Activated CD4-positive, CD25-positive, alpha-beta regulatory T cell treated with anti-CD3 and anti-CD28 coated beads, Interleukin-2, amount 50 U/mL, for 72 hours (primary cell): ENCODE results near the gene STAT4.
A peak's percentile ranks its signal among the peaks of the same experiment; 100 is the strongest.

Experiments
- DNase-seq: peaks from one replicate; pipeline ENCODE4 v3.0.0; 2021

The STAT4 gene

DNA sequence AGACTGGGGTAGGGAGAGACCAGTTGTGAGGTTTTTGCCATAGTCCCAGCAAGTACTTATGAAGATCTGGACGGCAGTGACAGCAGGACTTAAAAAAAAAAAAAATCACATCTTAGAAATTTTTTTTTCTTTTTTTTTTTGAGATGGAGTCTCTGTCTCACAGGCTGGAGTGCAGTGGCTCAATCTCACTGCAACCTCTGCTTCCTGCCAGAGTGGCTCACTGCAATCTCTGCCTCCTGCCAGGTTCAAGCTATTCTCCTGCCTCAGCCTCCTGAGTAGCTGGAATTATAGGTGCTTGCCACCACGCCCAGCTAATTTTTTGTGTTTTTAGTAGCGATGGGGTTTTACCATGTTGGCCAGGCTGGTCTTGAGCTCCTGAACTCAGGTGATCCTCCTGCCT is 22.4 kb upstream of the STAT4 start:
- no peak for DNase-seq

DNA sequence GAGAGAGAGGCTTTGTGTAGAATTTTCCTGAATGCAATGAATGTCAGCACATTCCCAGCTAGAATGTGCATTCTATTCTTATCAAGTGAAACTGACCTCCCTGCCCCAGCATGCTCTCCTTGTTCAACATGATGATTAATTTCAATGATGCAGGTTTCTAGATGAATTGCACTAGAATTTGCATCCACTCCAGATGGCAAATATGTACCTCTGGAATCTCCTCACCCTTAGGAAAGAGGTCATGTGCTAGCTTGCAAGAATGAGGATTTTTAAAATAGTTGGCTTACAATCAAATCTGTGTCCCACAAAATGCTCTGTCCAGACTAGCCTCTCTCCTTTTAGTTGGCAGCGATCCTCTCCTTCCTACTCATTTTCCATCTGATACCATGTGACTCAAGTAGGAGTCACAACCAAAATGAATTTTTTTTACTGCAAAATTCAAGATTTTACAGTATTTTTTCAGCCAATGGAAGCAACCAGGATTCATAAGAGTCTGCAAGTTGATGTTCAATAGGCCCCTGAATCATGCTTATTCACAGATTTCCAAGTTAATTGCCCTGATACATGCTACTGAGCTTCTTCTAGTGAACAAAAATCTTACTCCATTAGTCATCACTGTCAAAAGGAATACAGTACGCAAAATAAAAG is 21.0 kb upstream of the STAT4 start:
- DNase-seq = no peak

DNA sequence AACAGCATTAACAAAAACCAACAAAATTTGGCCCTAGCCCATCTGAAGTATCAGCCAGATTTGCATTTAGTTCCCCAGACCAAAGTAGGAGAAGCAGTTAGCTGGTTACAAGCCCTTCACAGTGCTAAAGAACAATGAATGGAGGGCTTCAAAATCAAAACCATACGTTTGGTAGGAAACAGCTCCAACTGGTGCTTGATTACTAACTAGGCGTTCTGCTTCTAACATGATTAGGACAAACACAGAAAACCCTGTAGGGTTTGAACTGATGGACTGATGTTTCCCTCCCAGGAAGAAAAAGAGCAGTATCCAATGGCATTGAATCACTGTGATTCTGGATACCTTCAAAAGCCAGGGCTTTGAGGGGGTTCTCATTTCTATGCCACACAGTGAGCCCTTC is 20.5 kb upstream of the STAT4 start:
- DNase-seq = no peak

GRCh38 chr2:191170773-191171172 is 20.0 kb upstream of the STAT4 start:
- DNase-seq = no peak

GRCh38 chr2:191170301-191170636 is 19.5 kb upstream of the STAT4 start:
- DNase-seq = no peak

- DNase-seq = no peak
These were observed 18.9 kb upstream of the STAT4 start for GRCh38 chr2:191169456-191170300.

DNA sequence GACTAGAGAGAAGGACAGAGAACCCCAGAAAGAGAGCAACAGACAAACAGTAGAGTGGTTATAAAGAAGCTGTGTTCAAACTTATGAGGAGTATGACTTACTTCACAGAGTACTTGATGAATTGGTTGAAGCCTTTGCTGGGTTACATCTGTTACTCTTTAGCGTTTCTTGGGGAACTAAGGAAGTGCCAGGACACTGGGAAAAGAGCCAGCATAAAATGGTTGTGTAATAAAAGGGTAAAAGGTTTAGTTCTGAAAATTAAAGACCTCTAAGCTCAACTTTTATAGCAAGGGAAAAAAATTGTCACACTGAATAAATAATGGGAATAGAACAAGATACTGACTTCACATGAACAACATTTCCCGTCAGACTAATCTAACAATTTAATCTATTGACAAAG is 17.0 kb upstream of the STAT4 start:
- no peak for DNase-seq

DNA sequence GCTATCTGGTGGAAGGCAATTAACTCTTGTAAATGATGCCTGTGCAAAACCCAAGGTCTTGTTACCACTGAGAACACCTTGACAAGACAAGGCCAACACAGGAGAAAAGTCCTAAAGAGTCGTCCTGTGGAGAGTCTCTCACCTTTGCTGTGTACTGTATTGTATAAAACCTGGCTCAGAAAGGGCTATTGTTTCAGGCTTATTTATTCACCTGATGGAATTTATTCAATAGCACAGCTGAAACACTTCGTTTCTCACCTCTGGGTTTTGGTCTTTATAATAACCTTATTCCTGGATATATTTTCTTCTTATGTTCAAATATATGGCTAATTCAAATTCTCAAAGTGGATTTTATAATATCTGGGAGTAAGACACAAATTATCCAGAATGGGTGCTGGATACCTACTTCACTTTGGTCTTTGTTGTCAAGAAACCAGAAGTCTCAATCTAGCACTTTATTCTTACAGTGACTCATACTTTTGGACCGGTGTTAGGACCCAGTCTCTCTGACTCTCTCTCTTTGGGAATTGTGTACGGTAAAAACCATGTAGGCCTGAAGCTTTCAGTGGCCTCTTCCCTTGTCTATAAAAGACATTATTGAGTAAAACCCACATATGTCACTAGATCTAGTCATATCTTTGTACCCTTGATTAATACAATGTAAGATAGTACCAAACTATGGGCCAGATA is 16.1 kb upstream of the STAT4 start:
- DNase-seq = no peak

DNA sequence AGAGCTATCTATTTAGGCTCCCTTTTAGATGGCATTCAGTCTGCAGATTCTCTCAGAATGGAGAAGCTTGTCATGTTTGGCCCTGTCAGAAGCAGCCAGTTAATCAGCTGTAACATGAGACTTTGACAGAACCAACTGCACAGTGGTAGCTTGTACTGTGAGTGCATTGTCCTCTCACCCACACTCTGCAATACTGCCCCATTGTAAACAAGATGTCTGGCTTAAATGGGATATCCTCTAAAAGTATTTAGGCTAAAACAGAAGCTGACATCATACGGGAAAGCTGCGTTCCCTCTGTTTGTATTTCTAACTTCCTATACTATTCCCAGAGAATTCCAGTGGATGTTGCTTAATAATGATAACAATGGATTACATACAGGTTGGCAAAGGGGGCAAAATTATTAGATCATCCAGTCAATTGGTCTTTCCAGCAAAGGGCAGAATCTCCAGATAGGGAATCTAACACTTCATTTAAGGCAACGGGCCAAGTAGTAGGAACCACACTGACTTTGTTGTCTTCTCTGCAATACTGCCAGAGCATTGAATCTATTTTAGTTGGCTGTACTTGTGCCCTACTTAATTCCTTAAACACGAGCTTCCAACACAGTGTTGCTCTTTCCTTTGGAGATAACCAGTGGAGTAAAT is 15.4 kb upstream of the STAT4 start:
- DNase-seq = no peak

DNA sequence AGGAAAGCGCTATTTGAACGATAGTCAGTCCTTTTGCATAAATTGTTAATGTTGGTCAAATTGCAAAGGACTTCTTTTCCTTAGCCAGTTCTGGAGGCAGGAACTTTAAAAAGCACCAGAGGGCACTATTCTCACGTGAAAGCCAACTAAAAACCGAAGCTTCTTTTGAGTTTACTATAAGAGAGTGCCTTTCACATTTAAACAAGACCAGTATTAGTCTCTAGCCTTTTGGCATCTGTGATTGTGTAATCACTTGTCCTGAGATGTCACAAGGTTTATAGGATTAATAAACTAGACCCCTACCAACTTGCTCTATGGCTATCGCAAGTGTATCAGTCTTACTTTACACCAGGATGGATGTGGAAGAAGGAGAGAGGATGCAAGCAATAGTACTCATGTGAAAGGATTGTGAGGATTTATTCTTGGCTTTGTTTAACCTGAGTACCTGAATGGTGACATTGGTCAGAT is 14.4 kb upstream of the STAT4 start:
- DNase-seq = no peak

DNA sequence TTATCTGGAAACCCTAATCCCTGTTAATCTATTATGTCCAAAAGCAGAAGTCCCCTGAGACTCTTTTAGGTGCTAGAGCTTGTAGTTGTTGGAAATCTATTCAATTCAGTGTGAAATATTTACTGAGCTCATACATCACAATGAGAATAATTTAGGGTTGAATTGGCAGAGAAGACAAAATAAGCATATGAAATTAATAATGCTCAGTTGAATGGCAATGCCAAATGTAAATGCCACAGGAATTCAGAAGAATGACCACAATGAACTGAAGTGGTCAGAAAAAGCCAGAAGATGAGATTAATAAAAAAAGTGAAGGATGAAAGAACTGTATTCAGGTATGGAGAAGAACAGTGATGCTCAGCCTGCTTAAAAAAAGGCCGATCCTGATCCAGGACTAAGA is 8.0 kb upstream of the STAT4 start:
- no peak for DNase-seq

DNA sequence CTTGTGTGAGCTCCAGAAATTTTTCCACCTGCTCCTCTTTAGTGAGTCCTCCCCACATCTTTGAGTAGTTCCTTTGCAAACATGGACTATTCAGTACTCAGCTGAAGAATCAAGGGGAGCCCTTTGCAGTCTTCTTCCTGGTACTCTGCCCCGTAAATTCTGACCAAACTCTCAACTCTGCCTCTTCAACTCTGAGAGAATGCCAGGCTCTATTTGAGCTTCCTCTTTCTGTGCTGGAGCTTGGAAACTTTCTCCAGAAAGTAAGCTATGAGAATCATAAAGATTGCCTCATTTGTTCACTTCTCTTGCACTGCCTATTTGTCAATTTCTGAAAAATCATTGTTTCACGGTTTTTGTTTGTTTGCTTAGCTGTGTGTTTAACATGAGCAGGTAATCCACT is 7.4 kb upstream of the STAT4 start:
- DNase-seq = no peak

DNA sequence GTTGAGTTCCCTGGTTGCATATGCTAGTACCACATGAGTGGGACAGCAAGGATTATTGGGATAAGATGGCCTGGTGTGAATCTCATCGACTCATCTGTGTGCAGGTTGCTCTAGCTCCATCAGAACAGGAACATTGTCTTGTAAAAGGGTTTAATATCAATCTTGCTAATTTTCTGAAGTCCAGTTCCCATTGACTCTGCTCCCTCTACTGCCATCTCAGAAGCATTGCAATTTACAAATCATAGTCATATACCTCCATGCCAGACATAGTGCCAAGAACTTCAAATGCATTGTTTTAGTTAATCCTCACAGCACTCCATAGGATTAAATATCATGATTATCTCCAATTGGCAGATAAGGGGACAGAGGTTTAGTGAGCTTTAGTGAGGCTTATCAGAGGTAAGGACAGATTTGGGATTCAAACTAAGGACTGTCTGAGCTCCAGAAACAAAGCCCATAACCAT is 4.8 kb upstream of the STAT4 start:
- DNase-seq = no peak

- no peak for DNase-seq
These were observed 2.9 kb upstream of the STAT4 start for GRCh38 chr2:191153716-191154115.

DNA sequence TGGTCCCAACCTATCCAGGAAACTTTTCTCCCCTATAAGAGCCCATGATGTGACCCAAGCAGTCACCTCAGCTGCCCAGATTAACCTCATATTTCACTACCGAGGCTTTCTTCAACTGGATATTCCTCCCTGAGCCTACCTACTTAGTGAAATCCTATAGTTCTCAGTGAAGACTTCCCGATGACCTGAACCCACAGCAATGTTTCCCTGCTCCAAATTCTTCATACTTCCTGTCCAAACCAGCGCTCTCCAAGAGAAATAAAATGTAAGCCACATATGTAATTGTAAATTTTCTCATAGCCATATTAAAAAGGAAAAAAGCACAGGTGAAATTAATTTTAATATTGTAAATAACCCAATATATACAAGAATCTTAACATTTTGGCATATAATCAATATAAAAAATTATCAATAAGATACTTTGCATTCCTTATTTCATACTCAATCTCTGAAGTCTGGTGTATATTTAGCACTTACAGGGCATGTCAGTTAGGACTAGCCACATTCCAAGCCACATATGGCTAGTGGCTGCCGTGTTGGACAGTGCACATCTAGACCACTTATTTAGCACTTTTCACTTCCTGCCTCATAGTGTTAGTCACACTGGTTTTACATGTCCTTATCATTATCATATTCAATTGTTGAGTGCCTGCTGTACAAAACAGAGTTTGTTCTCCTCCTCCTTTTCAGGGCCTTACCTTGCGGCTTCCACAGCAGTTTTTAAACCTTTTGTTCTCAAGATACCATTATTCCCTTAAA is 1.9 kb upstream of the STAT4 start:
- DNase-seq = no peak

- DNase-seq = peak; percentile 41
These were observed 537 bp upstream of the STAT4 start for GRCh38 chr2:191151331-191151730.

- DNase-seq = no peak
These were observed 579 bp downstream of the STAT4 start for GRCh38 chr2:191150230-191150599.

DNA sequence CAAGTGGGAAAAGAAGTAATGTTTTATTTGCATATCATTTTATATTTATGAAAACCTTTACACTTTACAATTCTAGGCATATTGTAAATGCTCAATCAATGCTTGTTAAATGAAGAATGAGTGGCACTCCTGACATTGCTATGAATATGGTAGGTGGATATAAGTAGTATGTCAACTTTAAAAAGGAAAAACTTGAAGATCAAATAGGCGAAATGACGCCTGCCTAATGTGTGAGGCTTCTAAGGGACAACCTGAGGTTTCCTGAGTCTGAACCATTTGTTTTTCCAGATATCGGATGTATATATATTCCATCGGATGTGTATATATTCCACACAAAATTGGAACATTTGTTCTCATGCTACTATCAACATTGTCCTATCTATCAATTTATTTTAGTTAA is 1.4 kb downstream of the STAT4 start:
- no peak for DNase-seq

DNA sequence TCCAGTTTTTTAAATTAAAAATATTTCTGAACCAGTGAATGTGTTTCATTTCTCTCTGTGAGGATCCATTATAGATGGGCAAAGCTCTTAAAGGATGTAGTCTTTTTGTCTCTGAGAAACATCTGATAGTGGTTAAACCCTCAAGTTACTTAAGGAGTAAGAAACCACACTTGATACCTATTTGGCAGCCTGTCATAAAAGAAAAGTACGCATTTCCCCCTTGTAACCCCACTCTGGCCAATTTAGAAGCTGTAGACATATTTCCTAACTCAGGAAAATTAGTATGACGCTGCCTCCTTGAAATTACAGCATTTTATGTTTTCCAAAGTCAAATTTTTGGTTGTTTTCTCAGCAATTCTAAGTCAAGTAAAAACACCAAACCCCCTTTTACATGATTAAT is 2.0 kb downstream of the STAT4 start:
- DNase-seq = no peak

DNA sequence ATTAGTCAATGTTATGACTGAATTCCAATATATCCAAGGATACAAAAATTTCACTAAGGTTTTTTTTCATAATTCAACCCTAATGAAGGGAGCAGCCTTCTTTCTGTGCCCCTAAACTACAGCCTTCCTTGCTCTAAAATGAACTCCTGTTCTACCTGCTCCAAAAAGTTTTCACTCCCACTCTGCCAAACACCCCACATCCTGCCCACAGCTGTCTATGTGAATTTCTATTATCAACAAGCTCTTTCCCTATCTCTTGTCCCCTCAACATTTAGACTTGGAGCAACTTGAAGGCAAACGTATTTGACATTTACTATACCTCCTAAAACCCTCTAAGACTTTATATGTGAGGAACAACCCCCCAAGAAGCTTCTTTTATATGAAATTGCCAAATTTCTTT is 2.5 kb downstream of the STAT4 start:
- no peak for DNase-seq

DNA sequence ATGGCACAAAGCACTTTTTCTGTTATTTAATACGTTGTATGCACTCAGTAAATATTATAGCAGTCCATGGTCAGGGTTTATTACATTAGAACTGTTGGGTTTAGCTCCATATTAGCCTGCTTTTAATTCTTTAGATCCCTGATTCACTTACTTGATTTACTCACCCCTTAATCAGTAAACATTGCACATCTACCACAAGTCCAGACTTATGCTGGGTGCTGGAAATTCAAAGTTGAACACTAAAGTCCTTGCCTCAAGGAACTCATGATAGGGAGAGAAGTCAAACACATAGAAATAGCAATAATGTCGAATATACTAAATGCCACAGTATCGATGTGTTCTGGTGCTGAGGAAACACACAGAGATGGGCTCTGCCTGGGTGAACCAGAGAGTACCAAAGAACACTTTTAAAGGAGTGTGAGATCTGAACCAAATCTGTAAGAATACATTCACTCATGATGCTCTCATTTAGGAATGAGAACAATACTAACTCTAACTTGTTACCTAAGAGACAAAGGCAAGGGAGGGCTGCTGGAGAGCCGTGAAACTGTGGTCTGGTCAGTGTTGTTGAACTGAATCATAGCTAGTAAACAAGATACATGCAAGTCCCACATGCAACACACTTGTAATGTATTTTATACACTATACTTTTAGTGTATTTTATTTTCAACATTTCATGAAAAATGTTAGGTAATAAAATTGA is 4.9 kb downstream of the STAT4 start:
- no peak for DNase-seq

DNA sequence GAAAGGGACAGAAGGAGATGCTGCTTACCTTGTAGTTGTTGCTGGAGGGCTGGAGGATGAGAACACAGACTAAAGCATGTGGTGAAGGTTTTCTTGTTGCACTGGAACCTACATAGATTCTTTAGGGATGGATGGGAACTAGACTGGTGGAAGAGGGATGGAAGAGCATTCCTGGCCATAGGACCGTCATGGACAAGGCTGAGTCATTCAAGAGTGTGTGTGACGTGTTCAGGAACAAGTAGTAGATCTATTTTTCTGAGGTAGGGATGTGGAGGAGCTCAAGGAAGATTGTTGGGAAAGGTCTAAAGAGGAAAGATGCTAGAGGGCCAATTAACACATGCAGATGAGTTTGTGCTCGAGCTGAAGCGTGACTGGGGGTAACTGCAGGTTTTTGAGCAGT is 6.6 kb downstream of the STAT4 start:
- no peak for DNase-seq
